ENCODE results near the gene KCNB1.

Gene KCNB1

GRCh38 chr20:49427751-49428518 lies 54.5 kb downstream of the KCNB1 start:
- DNase-seq (ENCODE audit: extremely low read depth, low read depth) = no peak
- H3K4me3 ChIP-seq (replicated peaks; ENCODE audit: low read depth, low read length) = no peak overlapping the region
- no peak for TF ChIP-seq CTCF (IDR thresholded peaks at IDR 0.05; ENCODE audit: low read depth, low read length, missing control alignments)

GRCh38 chr20:49426873-49427272 lies 55.6 kb downstream of the KCNB1 start:
- no peak for TF ChIP-seq CTCF (IDR thresholded peaks at IDR 0.05; ENCODE audit: low read depth, low read length, missing control alignments)
- no peak overlapping the region for H3K4me3 ChIP-seq (replicated peaks; ENCODE audit: low read depth, low read length)
- no peak for DNase-seq (ENCODE audit: extremely low read depth, low read depth)

- H3K4me3 ChIP-seq (replicated peaks; ENCODE audit: low read depth, low read length) = no peak overlapping the region
- TF ChIP-seq CTCF (IDR thresholded peaks at IDR 0.05; ENCODE audit: low read depth, low read length, missing control alignments) = no peak
- DNase-seq (ENCODE audit: extremely low read depth, low read depth) = no peak
Measured at GRCh38 chr20:49426395-49426794, 56.1 kb downstream of the KCNB1 start.

GRCh38 chr20:49424536-49424935 lies 57.9 kb downstream of the KCNB1 start:
- H3K4me3 ChIP-seq (replicated peaks; ENCODE audit: low read depth, low read length) = no peak overlapping the region
- no peak for DNase-seq (ENCODE audit: extremely low read depth, low read depth)
- no peak for TF ChIP-seq CTCF (IDR thresholded peaks at IDR 0.05; ENCODE audit: low read depth, low read length, missing control alignments)

GRCh38 chr20:49422161-49422560 lies 60.3 kb downstream of the KCNB1 start:
- TF ChIP-seq CTCF (IDR thresholded peaks at IDR 0.05; ENCODE audit: low read depth, low read length, missing control alignments) = no peak
- no peak for DNase-seq (ENCODE audit: extremely low read depth, low read depth)
- H3K4me3 ChIP-seq (replicated peaks; ENCODE audit: low read depth, low read length) = no peak overlapping the region

- DNase-seq (ENCODE audit: extremely low read depth, low read depth) = no peak
- TF ChIP-seq CTCF (IDR thresholded peaks at IDR 0.05; ENCODE audit: low read depth, low read length, missing control alignments) = no peak
- H3K4me3 ChIP-seq (replicated peaks; ENCODE audit: low read depth, low read length) = no peak overlapping the region
Measured at GRCh38 chr20:49420811-49421295, 61.6 kb downstream of the KCNB1 start.

Data from HFF-Myc (cell line).